ENCODE results near the gene CHPF2.

The CHPF2 gene

GRCh38 chr7:151283302-151283701, 51.0 kb downstream of the CHPF2 start:
- no peaks in the 10 kb centered on the region for H3K79me1 ChIP-seq (ENCODE audit: low read length)
- no peaks in the 10 kb centered on the region for H3K27me3 ChIP-seq (ENCODE audit: insufficient read depth, low read length, poor library complexity)
- H4K5ac ChIP-seq (ENCODE audit: low read length): no peak overlapping the region
- no peaks in the 10 kb centered on the region for H3K36me3 ChIP-seq (ENCODE audit: control insufficient read depth, insufficient read depth, low read length)
- no peaks in the 10 kb centered on the region for H3K79me2 ChIP-seq (ENCODE audit: control insufficient read depth, insufficient read depth, low read length)
- H3K9ac ChIP-seq (ENCODE audit: low read length): no peak overlapping the region
- H2BK120ac ChIP-seq (ENCODE audit: low read depth, low read length): no peak overlapping the region
- no peak overlapping the region for H3K4me3 ChIP-seq (ENCODE audit: low read length)
- H2BK5ac ChIP-seq (ENCODE audit: low read length): no peak overlapping the region
- WGBS (ENCODE audit: extremely low coverage, insufficient coverage, low lambda C conversion rate): no CpG with 5 or more reads among the region's 2 CpGs
- no peak overlapping the region for H3K18ac ChIP-seq (ENCODE audit: low read length)
- no peak overlapping the region for H3K4ac ChIP-seq (ENCODE audit: low read depth, low read length)
- no peak overlapping the region for H4K8ac ChIP-seq (ENCODE audit: low read depth, low read length)
- H3K56ac ChIP-seq (ENCODE audit: low read length): no peak overlapping the region
- no peak overlapping the region for H3K23ac ChIP-seq (ENCODE audit: low read length)
- no peak overlapping the region for H2BK15ac ChIP-seq (replicated peaks; ENCODE audit: low read depth)
- no peak for DNase-seq
- no peak overlapping the region for H2AK5ac ChIP-seq (ENCODE audit: low read length)
- H3K27ac ChIP-seq (ENCODE audit: low read depth, low read length): no peak overlapping the region
- H3K4me1 ChIP-seq (ENCODE audit: control insufficient read depth, low read depth, low read length): no peaks in the 10 kb centered on the region
- no peak overlapping the region for H3K4me2 ChIP-seq (ENCODE audit: low read length)

DNA sequence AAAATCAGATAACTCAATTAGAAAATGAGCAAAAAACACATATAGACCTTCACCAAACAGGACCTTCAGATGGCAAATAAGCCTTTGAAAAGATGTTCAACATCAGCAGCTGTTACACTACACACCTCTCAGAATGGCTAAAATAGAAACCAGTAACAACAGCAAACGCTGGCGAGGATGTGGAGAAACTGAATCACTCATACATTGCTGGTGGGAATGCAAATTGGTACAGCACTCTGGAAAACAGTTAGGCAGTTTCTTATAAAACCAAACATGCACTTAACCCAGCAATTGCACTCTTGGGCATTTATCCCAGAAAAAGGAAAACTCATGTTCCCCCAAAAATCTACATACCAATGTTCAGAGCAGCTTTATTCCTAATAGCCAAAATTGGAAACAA, 53.9 kb downstream of the CHPF2 start:
- no peak for DNase-seq
- no peak overlapping the region for H4K8ac ChIP-seq (ENCODE audit: low read depth, low read length)
- WGBS (ENCODE audit: extremely low coverage, insufficient coverage, low lambda C conversion rate): no CpG with 5 or more reads among the region's 2 CpGs

More for the DNA sequence above, 53.9 kb downstream of the CHPF2 start:
- Histone ChIP-seq H3K79me1 (ENCODE audit: low read length) (no peaks in the 10 kb centered on the region), H3K36me3 (ENCODE audit: control insufficient read depth, insufficient read depth, low read length) (no peaks in the 10 kb centered on the region), H3K4me3 (ENCODE audit: low read length) (no peak overlapping the region), H3K9ac (ENCODE audit: low read length) (no peak overlapping the region), H3K4me2 (ENCODE audit: low read length) (no peak overlapping the region), H4K5ac (ENCODE audit: low read length) (no peak overlapping the region), H3K56ac (ENCODE audit: low read length) (no peak overlapping the region), H3K23ac (ENCODE audit: low read length) (no peak overlapping the region), H3K79me2 (ENCODE audit: control insufficient read depth, insufficient read depth, low read length) (no peaks in the 10 kb centered on the region), H3K27ac (ENCODE audit: low read depth, low read length) (no peak overlapping the region), H3K4me1 (ENCODE audit: control insufficient read depth, low read depth, low read length) (no peaks in the 10 kb centered on the region), H3K18ac (ENCODE audit: low read length) (no peak overlapping the region), H2BK120ac (ENCODE audit: low read depth, low read length) (no peak overlapping the region), H3K4ac (ENCODE audit: low read depth, low read length) (no peak overlapping the region), H3K27me3 (ENCODE audit: insufficient read depth, low read length, poor library complexity) (no peaks in the 10 kb centered on the region), H2AK5ac (ENCODE audit: low read length) (no peak overlapping the region), H2BK15ac (replicated peaks; ENCODE audit: low read depth) (no peak overlapping the region), H2BK5ac (ENCODE audit: low read length) (no peak overlapping the region)

Data from mesendoderm (in vitro differentiated cells).